NT2/D1 (cell line): Measurements from ENCODE around the gene ZFAND5.

Experiments used
- DNase-seq: peaks from one replicate; pipeline ENCODE4 v3.0.0-alpha.2; 2011; ENCODE audit warnings: low read depth, low spot score
- H3K27me3 ChIP-seq: 2 replicates; pipeline ENCODE4 v1.6.0; 2011; ENCODE audit warnings: mild to moderate bottlenecking; ENCODE audit not compliant: insufficient read length, insufficient read depth
- H3K36me3 ChIP-seq: 2 replicates; pipeline ENCODE4 v1.6.1; 2011; ENCODE audit warnings: mild to moderate bottlenecking, low read length, mixed read lengths; ENCODE audit not compliant: insufficient read depth, insufficient read length
- H3K4me1 ChIP-seq: 2 replicates; pipeline ENCODE4 v1.5.1; 2011; ENCODE audit not compliant: insufficient read depth, insufficient read length
- H3K4me3 ChIP-seq: 2 replicates; pipeline ENCODE4 v1.5.1; 2011; ENCODE audit warnings: low read depth; ENCODE audit not compliant: insufficient read length
- H3K9ac ChIP-seq: 2 replicates; pipeline ENCODE4 v1.6.0; 2011; ENCODE audit warnings: low read depth; ENCODE audit not compliant: insufficient read length
- H3K9me3 ChIP-seq: 2 replicates; pipeline ENCODE4 v1.5.1; 2011; ENCODE audit warnings: mild to moderate bottlenecking, low read length; ENCODE audit not compliant: insufficient read depth
- SUZ12 ChIP-seq: IDR thresholded peaks from 2 replicates; pipeline ENCODE4 v1.6.1; 2011; ENCODE audit not compliant: insufficient read length, insufficient read depth; ENCODE audit errors: extremely low read depth
- YY1 ChIP-seq: IDR thresholded peaks from 2 replicates; pipeline ENCODE4 v1.6.1; 2011; ENCODE audit not compliant: insufficient read length, insufficient read depth
- ZNF274 ChIP-seq: IDR thresholded peaks from 2 replicates; pipeline ENCODE4 v1.6.1; 2011; ENCODE audit warnings: mild to moderate bottlenecking, low read depth, low read length

Gene ZFAND5

DNA sequence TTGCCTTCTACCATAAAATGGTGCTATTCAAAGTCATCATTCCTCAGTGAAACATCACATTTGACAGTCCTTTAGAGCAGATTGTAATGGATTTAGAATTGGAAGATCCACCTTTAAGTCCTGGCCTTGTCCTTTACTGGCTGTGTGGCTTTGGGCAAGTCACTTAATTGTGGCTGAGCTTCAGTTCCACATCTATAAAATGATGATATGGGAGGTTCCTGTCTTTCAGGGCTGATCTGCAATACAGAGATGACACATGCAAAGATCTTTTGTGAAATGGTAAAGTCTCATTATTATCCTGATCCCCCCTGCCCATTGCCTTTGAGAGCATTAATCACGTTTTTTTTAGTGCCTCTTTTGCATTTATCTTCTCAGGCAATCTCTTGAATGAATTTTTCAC is 58.2 kb downstream of the ZFAND5 start:
- TF ChIP-seq SUZ12 (no peak), YY1 (no peak), ZNF274 (no peak)
- H3K9ac ChIP-seq: no peak overlapping the region
- H3K4me3 ChIP-seq: no peak overlapping the region
- no peaks in the 10 kb centered on the region for H3K9me3 ChIP-seq
- no peak for DNase-seq
- H3K36me3 ChIP-seq: no peaks in the 10 kb centered on the region
- H3K27me3 ChIP-seq: no peaks in the 10 kb centered on the region
- no peaks in the 10 kb centered on the region for H3K4me1 ChIP-seq

DNA sequence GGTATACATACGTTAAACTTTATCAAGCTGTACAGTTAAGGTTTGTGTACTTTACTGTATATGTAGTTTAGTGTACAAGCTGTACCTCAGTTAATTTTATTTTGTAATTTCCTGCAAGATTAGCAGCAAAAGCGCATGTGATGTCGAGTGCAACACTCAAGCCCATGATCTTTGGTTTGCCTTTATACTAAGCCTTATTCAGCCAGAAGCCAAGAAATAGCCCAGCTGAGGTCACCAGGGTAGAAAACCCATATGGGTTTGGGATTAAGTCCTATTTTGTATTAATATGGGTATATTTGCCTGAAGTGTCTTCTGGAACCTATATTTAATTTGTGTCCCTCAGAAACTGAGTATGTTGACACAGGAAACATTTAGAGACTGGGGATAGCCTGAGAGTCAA is 59.3 kb downstream of the ZFAND5 start:
- TF ChIP-seq ZNF274: no peak
- TF ChIP-seq SUZ12: no peak
- no peak for TF ChIP-seq YY1
- Histone ChIP-seq H3K36me3 (no peaks in the 10 kb centered on the region), H3K4me1 (no peaks in the 10 kb centered on the region), H3K9ac (no peak overlapping the region), H3K27me3 (no peaks in the 10 kb centered on the region), H3K9me3 (no peaks in the 10 kb centered on the region), H3K4me3 (no peak overlapping the region)
- DNase-seq: no peak

DNA sequence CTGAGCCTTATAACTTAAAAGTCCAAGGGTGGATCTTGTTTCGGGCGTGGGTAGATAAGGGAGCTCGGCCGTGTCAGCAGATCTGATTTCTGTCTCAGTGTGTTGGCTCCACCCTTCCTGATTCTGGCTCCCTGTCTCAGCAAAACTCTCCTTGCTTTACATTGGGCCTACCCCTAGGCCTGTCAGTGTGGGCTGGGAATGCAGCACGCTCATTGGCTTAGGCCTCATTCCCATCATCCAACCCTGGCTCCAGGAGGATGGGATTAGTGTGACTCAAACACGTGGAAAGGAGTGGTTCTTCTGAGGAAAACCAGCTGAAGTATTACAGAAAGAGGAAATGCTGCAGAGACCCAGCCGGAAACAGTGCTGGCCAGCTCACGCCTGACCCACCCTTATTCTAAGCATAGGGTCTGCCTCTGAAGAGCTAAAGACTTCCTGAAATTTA is 59.9 kb downstream of the ZFAND5 start:
- Histone ChIP-seq H3K4me1 (no peaks in the 10 kb centered on the region), H3K9ac (no peak overlapping the region), H3K9me3 (no peaks in the 10 kb centered on the region), H3K36me3 (no peaks in the 10 kb centered on the region), H3K27me3 (no peaks in the 10 kb centered on the region), H3K4me3 (no peak overlapping the region)
- TF ChIP-seq ZNF274 (no peak), SUZ12 (no peak), YY1 (no peak)
- DNase-seq: no peak

DNA sequence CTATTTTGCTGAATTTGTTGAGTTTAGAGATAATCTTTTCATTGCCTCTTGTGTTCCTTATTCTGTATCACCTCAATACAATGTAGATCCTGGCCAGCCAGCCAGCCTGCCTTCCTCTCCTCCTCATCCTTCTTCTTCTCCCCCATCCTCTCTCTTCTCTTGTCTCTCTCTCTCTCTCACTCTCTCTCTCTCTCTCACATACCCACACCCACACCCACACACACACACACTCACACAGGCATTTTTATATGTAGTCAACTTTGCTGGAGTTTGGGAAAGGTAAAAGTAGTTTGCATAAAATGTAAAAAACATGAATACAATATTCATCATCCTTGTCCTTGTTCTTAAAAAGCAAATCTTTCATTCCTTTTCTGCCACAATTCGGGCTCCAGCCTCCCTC is 60.5 kb downstream of the ZFAND5 start:
- Histone ChIP-seq H3K4me1 (no peaks in the 10 kb centered on the region), H3K9me3 (no peaks in the 10 kb centered on the region), H3K9ac (no peak overlapping the region), H3K4me3 (no peak overlapping the region), H3K36me3 (no peaks in the 10 kb centered on the region), H3K27me3 (no peaks in the 10 kb centered on the region)
- no peak for DNase-seq
- no peak for TF ChIP-seq SUZ12
- TF ChIP-seq YY1: no peak
- no peak for TF ChIP-seq ZNF274
